B cell (primary cell): ENCODE results near the gene OSGEPL1. TPM values are rescaled to one million over a fixed set of nuclear protein-coding genes. Genes with fewer than 3 reads are reported as not detected.

Experiments
- ATAC-seq: fragments of 200-7000 bp; cut with Tn5 transposase; one replicate; pipeline ENCODE4 v1.10.0; 2021; ENCODE audit warnings: low read depth, mild to moderate bottlenecking, moderate number of reproducible peaks, moderate library complexity
- CTCF ChIA-PET: fragments of 350-600 bp; sonication (Branson Sonifier 250); formaldehyde crosslinking; loops from one replicate; lab custom pipeline; 2021; ENCODE audit warnings: antibody characterized with exemption, inconsistent platforms; lab: Charles Lee
- POLR2A ChIA-PET: fragments of 350-600 bp; sonication (Branson Sonifier 250); formaldehyde crosslinking; loops from one replicate; lab custom pipeline; 2021; ENCODE audit warnings: antibody characterized with exemption; lab: Charles Lee
- DNase-seq: peaks from one replicate; pipeline ENCODE4 v3.0.0; 2013
- H2AFZ ChIP-seq: 2 replicates; pipeline ENCODE4 v1.6.1; 2012; ENCODE audit warnings: mild to moderate bottlenecking, low read depth, low read length; ENCODE audit not compliant: insufficient read depth, poor library complexity, severe bottlenecking
- H3K27ac ChIP-seq, 2 donors: 1 replicate in 1 of 2; 2 replicates in 1 of 2; pipeline ENCODE4 v1.5.1; 2012 to 2013; ENCODE audit warnings: low read length in 2 of 2, mild to moderate bottlenecking in 2 of 2, moderate library complexity in 1 of 2
- H3K27me3 ChIP-seq, 4 experiments: fragments of 200-600 bp in 1 of 4; sonication (generic) in 1 of 4; replicated peaks in 1 of 4; 1 replicate in 2 of 4; 2 replicates in 2 of 4; pipeline versions ENCODE4 v1.6.1 to v1.7.0; 2013 to 2016; ENCODE audit warnings: low read length in 3 of 4, mild to moderate bottlenecking in 2 of 4, mixed read lengths in 1 of 4, moderate library complexity in 1 of 4; ENCODE audit not compliant: insufficient read depth in 4 of 4, control insufficient read depth in 3 of 4; ENCODE audit errors: control extremely low read depth in 1 of 4
- H3K36me3 ChIP-seq, 2 experiments: replicated peaks in 1 of 2; 1 replicate in 1 of 2; 2 replicates in 1 of 2; pipeline versions ENCODE4 v1.6.1 to v1.7.1; 2013; ENCODE audit warnings: low read length in 1 of 2; ENCODE audit not compliant: insufficient read depth in 2 of 2, control insufficient read depth in 1 of 2; ENCODE audit errors: control extremely low read depth in 1 of 2, extremely low read depth in 1 of 2
- H3K4me1 ChIP-seq, 2 donors: fragments of 200-600 bp in 1 of 2; sonication (generic) in 1 of 2; 1 replicate in 1 of 2; 2 replicates in 1 of 2; pipeline versions ENCODE4 v1.5.1 to v1.6.1; 2013 to 2017; ENCODE audit warnings: low read length in 2 of 2; ENCODE audit not compliant: control insufficient read depth in 2 of 2, insufficient read depth in 2 of 2
- H3K4me2 ChIP-seq: replicated peaks from 2 replicates; pipeline ENCODE3; 2012; ENCODE audit warnings: mild to moderate bottlenecking, low read depth, low read length; ENCODE audit not compliant: poor library complexity, severe bottlenecking
- H3K4me3 ChIP-seq, 5 experiments: fragments of 200-600 bp in 1 of 5; sonication (generic) in 1 of 5; 1 replicate in 3 of 5; 2 replicates in 2 of 5; pipeline versions ENCODE4 v1.5.1 to v1.7.0; 2011 to 2016; ENCODE audit warnings: low read length in 4 of 5, mild to moderate bottlenecking in 4 of 5, low read depth in 2 of 5, control low read depth in 1 of 5, moderate library complexity in 1 of 5; ENCODE audit not compliant: insufficient read depth in 1 of 5; ENCODE audit errors: control extremely low read depth in 1 of 5, extremely low read depth in 1 of 5
- H3K79me2 ChIP-seq: fragments of 200-600 bp; sonication (generic); one replicate; pipeline ENCODE4 v1.6.0; 2016; ENCODE audit warnings: low read length; ENCODE audit not compliant: control insufficient read depth, insufficient read depth
- H3K9ac ChIP-seq: fragments of 200-600 bp; sonication (generic); 2 replicates; pipeline ENCODE4 v1.6.1; 2017; ENCODE audit warnings: mild to moderate bottlenecking, low read length, moderate library complexity
- H3K9me3 ChIP-seq, 3 donors: one replicate each; pipeline versions ENCODE4 v1.6.1 to v1.7.1; 2013; ENCODE audit warnings: low read length in 2 of 3; ENCODE audit not compliant: control insufficient read depth in 2 of 3, insufficient read depth in 1 of 3; ENCODE audit errors: control extremely low read depth in 1 of 3
- H4K20me1 ChIP-seq: 2 replicates; pipeline ENCODE4 v1.6.0; 2012; ENCODE audit warnings: mild to moderate bottlenecking, low read length; ENCODE audit not compliant: insufficient read depth, control insufficient read depth, poor library complexity, severe bottlenecking
- H3K27ac Mint-ChIP-seq: one replicate; pipeline ENCODE4 v1.8.0; 2021; ENCODE audit warnings: mixed read lengths
- H3K27me3 Mint-ChIP-seq: one replicate; pipeline ENCODE4 v1.8.0; 2021; ENCODE audit warnings: mixed read lengths
- H3K4me1 Mint-ChIP-seq: one replicate; pipeline ENCODE4 v1.8.0; 2021; ENCODE audit warnings: mixed read lengths
- H3K4me3 Mint-ChIP-seq: one replicate; pipeline ENCODE4 v1.8.0; 2021; ENCODE audit warnings: mixed read lengths
- H3K9me3 Mint-ChIP-seq: one replicate; pipeline ENCODE4 v1.8.0; 2022; ENCODE audit warnings: mixed read lengths; ENCODE audit not compliant: insufficient read depth
- EZH2 ChIP-seq: IDR thresholded peaks from 2 replicates; pipeline ENCODE4 v1.6.1; 2012; ENCODE audit warnings: borderline replicate concordance, low read depth, mild to moderate bottlenecking, moderate library complexity, low read length; ENCODE audit not compliant: insufficient read depth, poor library complexity, severe bottlenecking
- WGBS: methylation state at CpG from one replicate; pipeline ENCODE4 v1.1.5; 2013; ENCODE audit warnings: missing lambda C conversion rate; ENCODE audit not compliant: insufficient coverage; 5-methylcytosine and 5-hydroxymethylcytosine counted together
- intact Hi-C: fragments of 100-400 bp; cut with micrococcal nuclease; formaldehyde crosslinking; loops from one replicate; pipeline ENCODE4 v1.10.0; 2022
- polyA plus RNA-seq: library from polyadenylated mRNA; depleted of rRNA; stranded (reverse); fragments of >200 nt; gene quantifications from 2 replicates; pipeline ENCODE4 v1.2.3, GENCODE V29; 2012
- total RNA-seq, 2 donors: library from RNA; stranded (reverse); fragments of 120-200 nt in 1 of 2; gene quantifications; 1 replicate in 1 of 2; 2 replicates in 1 of 2; pipeline versions ENCODE4 v1.2.3 to v1.2.4, GENCODE V29; 2013 to 2022
- TF ChIP-seq, protein P1 (sequence below): fragments of 200-600 bp; IDR thresholded peaks from one replicate; pipeline ENCODE4 v1.8.0; 2022; ENCODE audit warnings: antibody characterized with exemption, mild to moderate bottlenecking

Gene OSGEPL1
- total and polyA plus RNA-seq, 2 donors (not counting 1 experiment from before 2014, with no cell fraction given), result 8.3 to 12.6 TPM

DNA sequence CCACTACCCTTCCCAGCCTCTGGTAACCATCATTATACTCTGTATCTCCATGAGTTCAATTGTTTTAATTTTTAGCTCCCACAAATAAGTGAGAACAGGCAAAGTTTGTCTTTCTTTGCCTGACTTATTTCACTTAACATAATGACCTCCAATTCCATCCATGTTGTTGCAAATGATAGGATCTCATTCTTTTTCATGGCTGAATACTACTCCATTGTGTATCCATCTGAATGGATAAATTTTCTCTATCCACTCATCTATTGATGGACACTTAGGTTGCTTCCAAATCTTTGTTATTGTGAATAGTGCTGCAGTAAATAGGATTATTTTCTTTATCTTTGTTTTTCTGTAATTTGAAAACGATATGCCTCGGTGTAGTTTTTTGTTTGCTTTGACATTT is 61.9 kb downstream of the OSGEPL1 start:
- intact Hi-C loops, result no loop called here
- ATAC-seq (no peak), DNase-seq (no peak)
- Histone ChIP-seq H3K4me3 (no peak overlapping the region), H3K36me3 (no peaks in the 10 kb centered on the region), H4K20me1 (no peaks in the 10 kb centered on the region), H3K4me2 (no peak overlapping the region), H3K4me1 (peaks cover 0 to 4% of the 10 kb centered on the region in 2 donors), H3K9me3 (no peaks in the 10 kb centered on the region), H3K27me3 (no peaks in the 10 kb centered on the region), H2AFZ (no peak overlapping the region), H3K9ac (no peak overlapping the region), H3K79me2 (no peaks in the 10 kb centered on the region), H3K27ac (no peak overlapping the region)
- Mint-ChIP-seq H3K27ac (no peak overlapping the region), H3K9me3 (no peaks in the 10 kb centered on the region), H3K4me1 (peaks cover 2% of the 10 kb centered on the region), H3K4me3 (no peak overlapping the region), H3K27me3 (no peaks in the 10 kb centered on the region)
- CTCF ChIA-PET, result interaction anchor here (1.3 to 3.8 kb wide), 3 partner anchors 9 to 45 kb away, joined by 3 to 62 read pairs (median 4); partner anchors contain the start of gene ASNSD1
- no CpG with 5 or more reads among the region's 2 CpGs for WGBS
- POLR2A ChIA-PET, result no interaction called here
- no peak for TF ChIP-seq EZH2
- TF ChIP-seq, protein P1, sequence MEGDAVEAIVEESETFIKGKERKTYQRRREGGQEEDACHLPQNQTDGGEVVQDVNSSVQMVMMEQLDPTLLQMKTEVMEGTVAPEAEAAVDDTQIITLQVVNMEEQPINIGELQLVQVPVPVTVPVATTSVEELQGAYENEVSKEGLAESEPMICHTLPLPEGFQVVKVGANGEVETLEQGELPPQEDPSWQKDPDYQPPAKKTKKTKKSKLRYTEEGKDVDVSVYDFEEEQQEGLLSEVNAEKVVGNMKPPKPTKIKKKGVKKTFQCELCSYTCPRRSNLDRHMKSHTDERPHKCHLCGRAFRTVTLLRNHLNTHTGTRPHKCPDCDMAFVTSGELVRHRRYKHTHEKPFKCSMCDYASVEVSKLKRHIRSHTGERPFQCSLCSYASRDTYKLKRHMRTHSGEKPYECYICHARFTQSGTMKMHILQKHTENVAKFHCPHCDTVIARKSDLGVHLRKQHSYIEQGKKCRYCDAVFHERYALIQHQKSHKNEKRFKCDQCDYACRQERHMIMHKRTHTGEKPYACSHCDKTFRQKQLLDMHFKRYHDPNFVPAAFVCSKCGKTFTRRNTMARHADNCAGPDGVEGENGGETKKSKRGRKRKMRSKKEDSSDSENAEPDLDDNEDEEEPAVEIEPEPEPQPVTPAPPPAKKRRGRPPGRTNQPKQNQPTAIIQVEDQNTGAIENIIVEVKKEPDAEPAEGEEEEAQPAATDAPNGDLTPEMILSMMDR, result no peak

DNA sequence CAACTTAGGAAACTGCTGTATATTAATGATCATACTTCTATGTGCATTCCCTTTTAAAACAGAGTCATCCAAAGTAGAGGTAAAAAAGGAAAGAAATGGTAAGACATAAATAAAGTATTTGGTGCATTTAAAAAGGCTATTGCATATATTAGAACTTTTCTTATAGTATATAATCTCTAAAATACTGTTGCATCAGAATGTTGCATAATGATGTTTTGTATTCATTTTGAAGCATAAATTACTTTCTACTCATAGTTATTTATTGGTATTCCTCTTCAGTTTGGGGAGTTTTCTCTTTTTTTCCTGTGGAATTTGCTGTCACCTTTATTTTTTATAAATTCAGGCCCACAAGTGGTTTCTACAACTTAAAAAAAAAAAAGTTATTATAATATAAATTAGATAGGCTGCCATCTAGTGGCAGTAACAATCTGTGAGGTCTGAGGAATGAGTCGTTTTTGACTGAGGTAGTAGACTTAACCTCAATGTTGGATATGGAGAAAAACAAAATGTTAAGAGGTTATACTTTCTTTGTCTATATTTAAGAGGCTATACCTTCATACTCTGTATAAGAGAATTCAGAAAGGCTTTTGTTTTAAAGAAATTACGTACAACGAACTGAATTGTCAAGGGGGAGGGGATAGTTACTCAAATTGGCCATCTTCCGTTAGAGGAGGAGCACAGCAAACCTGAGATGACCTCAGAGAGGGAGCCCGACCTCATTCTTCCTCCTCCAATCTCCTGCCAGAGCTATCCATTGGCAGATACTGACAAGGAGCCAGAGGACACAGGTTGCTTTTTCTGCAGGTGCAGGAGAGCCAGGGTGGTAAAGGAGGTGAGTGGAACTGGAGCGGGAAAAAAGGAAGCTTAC is 64.3 kb downstream of the OSGEPL1 start:
- ChIA-PET CTCF (interaction anchor here (0.7 to 3.8 kb wide), 14 partner anchors 10 to 373 kb away, joined by 3 to 62 read pairs (median 4); partner anchors contain the start of genes ANKAR, ASNSD1 and OSGEPL1), POLR2A (no interaction called here)
- 67% methylated on average over 1 of the region's 6 CpGs for WGBS
- Histone ChIP-seq H2AFZ (peak overlapping the region; percentile 40), H3K36me3 (peaks cover 0 to under 1% of the 10 kb centered on the region in 2 experiments), H4K20me1 (no peaks in the 10 kb centered on the region), H3K4me1 (peaks cover 0 to 4% of the 10 kb centered on the region in 2 donors), H3K4me2 (peak overlapping the region; percentile 11), H3K4me3 (no peak overlapping the region), H3K9me3 (no peaks in the 10 kb centered on the region), H3K27ac (no peak overlapping the region), H3K27me3 (no peaks in the 10 kb centered on the region), H3K9ac (no peak overlapping the region), H3K79me2 (no peaks in the 10 kb centered on the region)
- H3K9me3 Mint-ChIP-seq, result no peaks in the 10 kb centered on the region
- TF ChIP-seq, protein P1, result peak; percentile 82
- no peak for TF ChIP-seq EZH2
- ATAC-seq (peak; percentile 57), DNase-seq (peak; percentile 70)
- peaks cover 2% of the 10 kb centered on the region for H3K4me1 Mint-ChIP-seq
- no peaks in the 10 kb centered on the region for H3K27me3 Mint-ChIP-seq
- peak overlapping the region; percentile 5 for H3K27ac Mint-ChIP-seq
- no peak overlapping the region for H3K4me3 Mint-ChIP-seq
- intact Hi-C loops, result loop anchor here (1.0 kb wide), 2 partner anchors 24 to 37 kb away; partner anchors contain the start of genes ANKAR and ASNSD1
